ENCODE measurements around the gene KIF15.

- TF ChIP-seq CTCF (tag by site-specific recombination; IDR thresholded peaks at IDR 0.05) = no peak
- no peak for TF ChIP-seq SP7 (tag by site-specific recombination; IDR thresholded peaks at IDR 0.05)
Measured at GRCh38 chr3:44848634-44849033, 87.0 kb downstream of the KIF15 start.
